HG03159 (cell line): ENCODE results near the gene STARD5.
"Not testable (repeated sequence)": the region's sequence is repeated elsewhere in the genome, so short reads cannot be mapped to it uniquely, and the experiment has no call there.

ENCODE experiments used
- ATAC-seq: cut with Tn5 transposase; IDR thresholded peaks from one replicate; pipeline ENCODE4 v1.9.1; 2021; ENCODE audit warnings: mild to moderate bottlenecking, moderate library complexity; ENCODE audit not compliant: unreplicated experiment

Gene STARD5

DNA sequence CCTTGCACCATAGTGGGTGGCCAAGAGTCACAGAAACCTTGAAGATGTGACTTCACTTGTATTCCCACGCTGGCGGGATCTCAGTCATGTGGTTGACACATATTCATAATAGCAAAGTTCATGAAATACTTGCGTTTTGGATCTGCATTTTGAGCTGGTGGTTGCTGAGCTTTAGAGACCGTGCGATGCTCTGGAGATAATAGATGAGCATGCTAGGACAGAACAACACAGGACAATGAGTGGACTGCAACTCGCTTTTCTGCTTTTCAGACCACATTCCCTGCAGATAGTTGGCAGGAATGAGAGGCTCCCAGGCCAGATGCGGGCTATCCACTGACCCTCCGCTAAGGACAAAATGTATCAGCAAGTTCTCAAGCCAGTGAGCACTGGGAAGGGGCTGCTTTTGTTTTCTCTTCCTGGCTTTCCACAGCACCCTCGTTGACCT is 13.8 kb upstream of the STARD5 start:
- ATAC-seq, result no peak

DNA sequence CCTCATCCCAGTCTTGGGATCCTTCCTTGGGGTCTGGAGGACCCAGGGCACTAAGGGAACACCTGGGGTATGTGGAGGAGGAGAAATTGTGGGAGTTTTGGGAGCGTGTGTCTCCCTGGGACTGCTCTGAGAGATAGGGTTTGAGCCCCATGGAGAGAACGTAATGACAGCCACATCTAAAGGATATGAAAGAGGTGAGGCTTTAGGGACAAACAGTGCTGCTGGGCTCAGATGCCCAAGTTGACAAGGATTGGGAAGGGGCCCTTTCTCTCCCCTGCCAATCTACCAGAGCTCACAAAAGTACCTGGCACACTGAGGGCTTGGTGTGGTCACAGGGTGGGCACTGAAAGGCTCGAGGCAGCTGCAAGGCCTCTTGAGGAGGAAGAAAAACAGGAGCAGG is 13.3 kb upstream of the STARD5 start:
- ATAC-seq, result no peak

DNA sequence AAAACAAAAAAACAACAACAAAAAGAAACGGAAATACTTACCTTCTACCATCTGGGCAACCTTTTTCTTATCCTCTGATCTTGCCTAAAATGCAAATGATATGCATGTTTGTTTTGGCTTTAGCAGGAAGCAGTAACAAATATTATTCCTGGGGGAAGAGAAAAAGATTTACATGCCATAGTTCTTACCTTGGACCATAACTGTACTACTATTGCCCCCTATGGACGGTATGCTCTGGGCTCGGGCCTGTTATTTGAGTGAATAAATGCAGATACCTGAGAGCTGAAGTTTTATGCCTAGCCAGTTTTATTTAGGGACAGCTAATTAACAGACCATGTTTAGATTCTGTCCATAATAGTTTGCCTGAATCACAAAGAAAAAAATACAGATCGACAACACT is 12.6 kb upstream of the STARD5 start:
- no peak for ATAC-seq

DNA sequence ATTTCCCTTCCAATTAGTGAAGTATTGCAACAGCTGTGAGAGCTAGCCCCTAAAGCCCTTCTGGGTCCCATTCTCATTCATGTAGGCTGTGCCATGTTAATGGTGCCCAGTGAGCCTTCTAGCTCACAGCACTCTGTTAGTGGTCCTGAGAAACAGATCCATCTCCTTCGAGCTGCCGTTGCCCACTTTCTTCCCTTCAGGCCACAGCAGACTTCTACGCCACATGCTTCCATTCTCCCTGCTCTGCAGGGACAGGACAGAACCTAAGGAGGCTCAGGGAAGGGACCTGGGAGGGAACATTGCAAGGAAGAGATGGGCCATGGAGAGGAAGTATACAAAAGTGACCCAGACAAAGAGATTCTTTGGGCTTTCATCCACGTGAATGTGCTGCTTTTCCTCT is 11.7 kb upstream of the STARD5 start:
- no peak for ATAC-seq

DNA sequence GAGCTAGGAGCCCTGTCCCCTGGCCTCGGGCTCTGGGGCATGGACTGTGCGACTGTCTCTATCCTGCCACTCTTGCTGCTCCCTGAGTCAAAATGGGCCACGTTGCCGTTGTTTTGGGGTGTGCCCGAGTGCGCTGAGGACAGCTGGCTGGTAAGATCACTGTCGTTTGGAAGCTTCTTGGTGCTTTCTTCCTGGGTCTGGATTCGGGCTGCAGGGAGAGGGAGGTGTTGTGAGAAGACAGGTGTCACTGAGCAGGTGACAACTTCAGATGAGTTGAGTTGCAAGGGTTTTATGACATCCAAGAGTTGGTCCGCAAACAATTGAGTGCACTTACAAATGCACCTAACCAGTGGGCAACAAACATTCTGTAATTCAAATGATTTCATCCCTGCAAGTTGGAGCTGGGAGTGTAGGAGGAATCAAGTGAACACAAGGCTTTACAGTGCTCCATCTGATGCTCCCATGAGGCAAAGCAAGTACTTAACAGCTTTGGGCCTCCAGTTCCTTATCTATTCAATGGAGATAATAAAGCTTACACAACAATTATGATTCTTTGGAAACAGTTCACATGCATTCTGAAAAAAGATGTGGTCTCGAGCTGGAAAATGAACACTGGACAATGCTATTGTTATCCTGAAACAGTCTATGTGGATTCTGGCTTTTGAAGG is 11.0 kb upstream of the STARD5 start:
- no peak for ATAC-seq

DNA sequence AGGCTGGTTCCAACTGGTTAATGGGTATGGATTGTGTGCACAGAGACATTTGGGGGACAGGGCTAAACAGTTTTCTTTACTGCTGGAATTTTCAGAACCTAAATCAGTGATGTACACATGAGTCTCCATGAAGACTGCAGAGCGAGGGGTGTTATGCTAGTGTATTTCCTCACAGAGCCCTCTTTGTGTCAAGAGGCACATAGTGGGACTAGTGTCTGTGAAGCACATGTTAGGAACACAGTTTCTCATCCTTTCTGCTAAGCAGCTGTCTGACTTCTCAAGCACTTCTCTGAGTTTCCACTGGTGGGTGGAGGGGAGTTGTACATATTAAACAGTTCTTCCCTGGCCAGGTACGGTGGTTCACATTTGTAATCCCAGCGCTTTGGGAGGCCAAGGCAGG is 9.4 kb upstream of the STARD5 start:
- no peak for ATAC-seq

DNA sequence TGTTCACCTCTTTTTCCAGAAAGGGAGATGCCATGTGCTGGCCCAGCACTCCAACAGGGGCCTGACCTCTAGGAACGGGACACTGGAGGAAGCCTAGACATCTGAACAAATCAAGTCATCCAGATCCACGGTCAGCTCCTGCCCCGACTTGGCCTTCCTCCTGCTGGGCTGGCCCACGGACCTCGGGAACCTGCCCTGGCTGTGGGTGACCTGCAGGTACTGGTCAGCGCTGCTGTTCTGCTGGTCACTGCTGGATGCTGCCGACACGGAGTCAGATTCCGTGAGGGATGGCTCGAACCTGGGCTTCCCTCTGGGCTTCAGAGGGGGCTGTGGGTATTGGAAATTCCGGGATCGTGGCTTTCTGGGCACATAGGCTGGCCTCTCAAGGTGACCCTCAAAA is 8.4 kb upstream of the STARD5 start:
- ATAC-seq, result no peak

DNA sequence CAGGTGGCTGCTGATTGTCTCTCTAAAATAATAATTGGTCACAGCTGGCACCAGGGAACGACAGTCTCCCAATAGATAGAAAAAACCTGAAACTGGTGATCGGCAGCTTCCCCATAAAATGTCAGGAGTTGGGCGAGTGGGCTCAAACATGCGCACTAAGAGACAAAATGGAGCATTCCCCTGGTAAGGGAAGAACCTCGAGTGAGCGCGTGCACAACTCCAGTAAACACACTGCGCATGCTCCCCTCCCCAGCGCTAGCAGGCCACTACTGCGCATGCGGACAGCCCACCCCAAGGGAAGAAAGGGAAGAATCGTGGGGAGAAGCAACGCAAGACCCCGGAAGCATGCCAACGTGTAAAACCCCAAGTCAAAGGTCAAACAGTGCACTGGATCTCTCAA is 7.7 kb upstream of the STARD5 start:
- ATAC-seq, result no peak

DNA sequence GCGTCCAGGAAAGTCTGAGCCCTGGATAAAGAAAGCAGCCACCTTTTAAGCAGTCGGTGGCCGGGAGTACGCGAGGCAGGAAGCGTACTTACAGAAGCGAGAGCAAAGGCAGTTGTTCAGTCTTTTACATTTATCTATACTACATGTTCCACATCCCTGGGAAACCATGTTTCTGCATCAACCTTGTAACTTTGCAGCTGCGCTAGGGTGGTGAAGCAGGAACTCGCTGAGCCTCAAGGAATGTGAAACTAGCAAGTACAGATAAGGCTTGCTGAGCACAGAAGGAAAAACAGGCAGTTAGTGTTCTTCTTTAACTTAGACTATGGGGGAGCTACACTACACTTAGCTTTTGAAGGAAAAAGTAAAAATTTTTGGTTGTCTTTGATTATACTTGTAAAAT is 7.2 kb upstream of the STARD5 start:
- not testable (repeated sequence) for ATAC-seq

DNA sequence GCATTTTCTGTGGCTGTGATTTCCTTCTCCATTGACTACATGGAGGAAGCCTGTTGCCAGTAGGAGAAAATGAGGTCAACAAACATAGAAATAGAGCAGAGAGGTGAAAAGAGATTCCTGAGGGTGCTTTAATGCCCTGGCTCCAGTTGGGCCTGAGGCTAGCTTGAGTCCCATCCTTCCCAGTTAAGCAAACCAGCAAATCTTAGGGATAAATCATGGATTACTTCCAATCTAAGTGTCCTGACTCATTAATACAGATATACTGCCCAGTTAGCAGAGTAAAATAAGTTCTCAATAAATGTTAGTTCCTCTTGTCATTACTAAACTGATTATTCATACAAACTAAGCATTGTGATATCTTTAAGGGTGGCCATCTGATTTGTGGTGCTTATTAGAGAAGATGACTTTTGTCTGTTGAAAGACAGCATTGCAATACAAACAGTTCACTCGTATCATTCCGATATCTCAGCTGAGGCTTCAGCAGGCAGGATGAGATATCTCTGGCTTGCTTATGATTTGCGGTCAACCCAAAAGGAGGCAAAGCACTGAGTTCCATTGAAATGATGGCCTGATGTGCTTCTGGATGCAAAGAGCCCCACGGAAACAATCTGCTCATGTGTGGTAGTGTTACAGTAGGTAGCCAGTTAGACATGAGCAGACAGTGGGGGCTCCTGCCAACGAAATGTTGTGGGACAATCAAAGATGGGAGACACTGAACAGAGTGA is 6.6 kb upstream of the STARD5 start:
- ATAC-seq, result no peak

DNA sequence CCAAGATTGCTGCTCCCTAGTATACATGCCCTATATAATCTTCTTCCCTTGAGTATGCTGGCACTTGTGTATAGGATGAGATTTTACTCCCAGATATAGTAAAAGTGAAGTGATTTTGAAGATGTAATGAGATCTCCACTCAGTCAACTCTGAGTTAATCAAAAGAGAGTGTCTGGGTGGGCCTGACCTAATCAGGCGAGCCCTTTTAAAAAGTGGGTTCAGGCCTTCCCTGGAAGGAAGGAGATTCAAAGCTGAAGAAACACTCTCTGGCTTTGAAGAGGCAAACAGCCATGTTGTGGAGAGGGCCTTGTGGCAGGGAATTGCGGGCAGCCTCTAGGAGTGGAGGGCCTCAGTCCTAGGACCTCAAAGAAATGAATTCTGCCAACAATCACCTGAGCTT is 5.5 kb upstream of the STARD5 start:
- ATAC-seq, result no peak

DNA sequence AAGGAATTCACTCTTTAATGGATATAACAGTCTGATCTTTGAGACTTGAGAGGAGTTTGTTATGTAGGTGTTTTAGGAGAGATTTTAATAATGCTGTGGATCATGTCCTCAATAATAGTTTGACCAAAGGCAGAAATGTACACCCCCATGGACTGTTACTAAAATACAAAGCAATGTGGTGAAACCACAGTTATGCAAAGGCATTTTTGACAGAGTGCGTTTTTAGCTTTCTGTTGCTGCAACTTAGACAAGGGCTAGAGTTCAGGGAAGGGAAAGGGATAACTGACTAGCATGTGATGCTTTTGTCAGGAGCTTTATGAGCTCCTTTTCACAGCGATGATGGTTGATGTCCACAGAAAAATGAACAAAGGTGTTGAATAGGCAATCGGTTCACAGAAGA is 3.6 kb upstream of the STARD5 start:
- ATAC-seq, result no peak

DNA sequence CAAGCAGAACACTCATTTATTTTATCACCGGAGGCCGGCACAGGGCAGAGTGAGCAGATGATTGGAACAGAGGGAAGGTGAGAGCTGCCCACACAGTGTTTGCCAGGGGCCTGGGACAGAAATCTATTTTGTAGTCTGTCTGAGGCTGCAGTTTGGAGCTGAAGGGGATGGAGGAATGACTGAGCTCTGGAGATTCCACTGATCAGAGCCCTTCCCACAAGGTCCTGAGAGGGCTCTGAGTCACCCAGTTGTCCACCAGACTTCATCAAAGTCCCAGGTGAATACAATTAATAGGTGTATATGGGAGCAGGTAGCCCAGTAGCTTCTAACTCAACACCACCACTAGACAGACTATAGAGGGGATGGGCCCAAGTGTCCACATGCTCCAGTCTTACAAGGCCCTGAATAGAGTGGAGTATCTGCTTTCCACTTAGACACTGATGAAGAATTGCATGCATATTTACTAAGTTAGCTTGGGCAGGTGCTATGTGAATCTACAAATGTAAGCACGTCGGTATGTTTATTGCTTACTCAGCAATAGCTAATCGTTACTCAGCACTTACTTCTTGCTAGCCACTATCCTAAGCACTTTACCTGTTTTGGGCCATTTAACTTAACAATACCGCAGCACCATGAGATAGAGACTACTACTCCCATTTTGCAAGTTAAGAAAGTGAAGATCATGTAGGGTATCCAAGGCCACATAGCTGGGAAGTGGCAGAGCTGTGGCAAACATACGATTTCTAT is 2.7 kb upstream of the STARD5 start:
- no peak for ATAC-seq

DNA sequence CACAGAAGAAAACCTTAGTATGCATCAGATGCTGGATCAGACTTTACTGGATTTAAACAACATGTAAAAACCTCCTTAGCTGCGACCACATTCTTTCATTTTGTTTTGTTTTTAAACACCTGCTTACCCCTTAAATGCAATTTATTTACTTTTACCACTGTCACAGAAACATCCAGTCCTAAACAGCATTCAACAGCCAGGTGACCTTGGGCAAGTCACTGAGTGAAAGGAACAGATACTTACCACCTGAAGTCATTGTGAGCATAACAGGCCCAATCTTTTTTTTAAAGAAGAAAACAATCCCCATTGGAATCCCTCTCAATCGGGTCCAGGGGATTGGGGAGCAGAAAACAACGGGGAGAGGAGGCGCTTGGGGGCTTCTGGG is 390 bp downstream of the STARD5 start:
- peak; percentile 17 for ATAC-seq

DNA sequence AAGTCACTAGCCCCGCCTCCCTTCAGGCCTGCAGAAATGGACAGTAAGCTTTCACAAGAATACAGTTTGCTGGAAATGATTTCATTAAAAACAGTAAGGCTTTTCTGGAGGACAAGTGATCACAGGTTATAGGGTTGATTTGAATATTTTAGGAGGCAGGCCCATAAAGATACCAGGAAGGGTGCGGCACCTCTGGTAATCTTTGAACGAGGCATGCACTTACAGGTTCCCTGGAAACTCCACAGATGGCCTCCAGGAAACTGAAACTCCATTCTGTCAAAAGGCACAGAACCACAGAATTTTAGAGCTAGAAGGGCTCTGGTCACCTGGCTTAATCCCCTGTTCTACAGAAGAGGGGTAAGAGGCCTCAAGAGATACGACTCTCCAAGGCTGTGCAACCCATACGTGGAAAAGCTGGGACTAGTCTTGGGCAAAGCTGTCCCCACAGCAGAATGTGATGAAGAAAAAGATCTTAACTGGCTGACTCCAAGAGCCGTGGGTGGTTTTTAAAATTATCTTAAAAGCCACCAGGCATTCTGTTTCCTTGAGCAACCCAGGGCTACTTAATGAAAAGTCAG is 1.2 kb downstream of the STARD5 start:
- no peak for ATAC-seq

DNA sequence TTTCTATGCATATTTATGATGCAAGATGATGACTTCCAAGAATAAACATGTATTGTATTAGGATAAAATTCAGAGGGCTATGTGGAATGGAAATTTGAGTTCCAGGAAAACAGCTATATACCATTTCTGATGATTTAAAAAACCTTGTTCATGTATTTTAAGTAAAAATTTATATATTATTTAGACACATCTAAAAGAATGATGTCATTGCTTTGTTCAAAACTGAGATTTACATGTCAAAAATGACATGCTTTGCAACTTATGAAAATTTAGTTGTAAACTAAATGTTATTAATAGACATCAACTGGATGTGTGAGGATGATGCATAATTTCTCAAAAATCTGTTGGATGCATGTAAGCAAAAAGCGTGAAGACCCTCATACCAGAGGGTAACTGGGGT is 2.3 kb downstream of the STARD5 start:
- ATAC-seq, result no peak

DNA sequence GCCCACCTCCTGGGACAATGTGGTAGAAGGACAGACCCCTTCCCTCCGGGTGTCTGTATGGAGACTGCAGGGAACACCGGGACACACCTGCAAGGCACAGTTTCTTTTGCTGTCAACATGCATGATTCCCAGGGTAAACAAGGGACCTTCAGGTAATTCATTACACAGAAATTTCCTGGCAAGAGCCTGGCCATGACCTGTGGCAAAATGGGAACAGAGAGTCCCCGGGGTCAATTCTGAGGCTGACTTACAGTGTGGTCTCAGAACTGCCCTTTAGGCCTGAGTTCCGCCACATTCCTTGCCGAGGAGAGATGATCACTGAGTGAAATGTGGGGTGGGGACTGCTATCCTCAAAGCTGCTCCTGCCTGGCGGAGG is 6.3 kb downstream of the STARD5 start:
- ATAC-seq, result no peak

DNA sequence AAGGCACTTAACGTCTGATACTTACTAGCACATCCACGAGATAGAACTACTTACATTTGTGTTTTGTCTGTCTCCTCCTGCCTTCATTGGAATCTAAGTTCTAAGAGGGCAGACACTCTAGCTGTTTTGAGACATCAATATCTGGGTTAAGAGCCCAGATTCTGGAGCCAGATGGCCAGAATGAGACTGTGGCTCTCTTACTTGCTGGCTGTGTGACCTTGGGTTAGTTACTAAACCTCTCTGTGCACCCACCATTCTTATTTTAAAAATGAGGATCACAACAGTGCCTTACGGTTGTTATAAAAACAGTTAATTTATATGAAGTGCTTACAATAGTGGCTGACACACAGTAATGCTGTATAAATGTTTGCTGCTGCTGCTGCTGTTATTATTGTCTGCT is 7.7 kb downstream of the STARD5 start:
- no peak for ATAC-seq

DNA sequence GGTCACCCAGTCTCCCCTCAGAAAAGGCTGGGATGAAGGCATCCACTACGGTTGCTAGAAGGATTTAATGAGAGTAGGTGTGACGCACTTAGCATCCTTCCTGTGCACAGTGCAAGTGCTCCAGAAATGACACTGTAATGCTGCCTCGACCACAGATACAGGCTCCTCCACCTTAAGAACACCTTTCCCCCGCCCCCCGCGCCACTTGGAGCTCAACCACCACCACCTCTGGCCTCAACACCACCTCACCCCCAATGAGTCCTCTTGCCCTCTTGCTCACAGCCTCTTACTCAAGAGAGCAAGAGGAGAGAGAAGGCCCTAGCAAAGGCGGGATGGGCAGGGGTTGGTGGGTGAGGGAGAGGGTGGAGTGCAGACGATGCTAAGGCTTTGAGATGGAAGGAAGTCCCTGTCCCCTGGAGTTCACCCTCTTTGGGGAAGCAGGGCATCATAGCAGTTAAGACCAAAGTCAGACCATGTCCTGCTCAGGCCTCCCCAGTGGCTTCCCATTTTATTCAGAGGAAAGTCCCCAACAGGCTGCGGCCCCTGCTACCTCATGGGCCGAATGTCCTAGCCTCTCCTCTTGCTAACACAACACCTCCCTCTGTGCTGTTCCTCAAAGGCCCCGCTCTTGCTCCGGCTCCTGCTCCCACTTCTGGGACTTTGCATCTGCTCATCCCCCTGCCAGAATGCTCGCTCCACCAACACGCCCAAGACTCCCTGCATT is 8.3 kb downstream of the STARD5 start:
- no peak for ATAC-seq

DNA sequence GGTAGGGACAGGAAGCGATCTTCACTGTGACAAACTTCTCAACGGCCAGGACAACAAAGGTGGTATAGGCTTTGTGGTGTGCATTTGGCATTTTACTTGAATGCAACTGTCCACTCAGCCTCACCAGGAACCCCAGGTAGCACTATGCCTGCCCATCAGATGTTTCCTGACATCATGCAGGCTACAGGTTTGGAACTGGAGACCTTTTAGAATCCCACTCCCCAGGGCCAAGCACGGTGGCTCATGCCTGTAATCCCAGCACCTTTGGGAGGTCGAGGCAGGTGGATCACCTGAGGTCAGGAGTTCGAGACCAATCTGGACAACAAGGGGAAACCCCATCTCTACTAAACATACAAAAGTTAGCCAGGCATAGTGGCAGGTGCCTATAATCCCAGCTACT is 9.6 kb downstream of the STARD5 start:
- no peak for ATAC-seq

DNA sequence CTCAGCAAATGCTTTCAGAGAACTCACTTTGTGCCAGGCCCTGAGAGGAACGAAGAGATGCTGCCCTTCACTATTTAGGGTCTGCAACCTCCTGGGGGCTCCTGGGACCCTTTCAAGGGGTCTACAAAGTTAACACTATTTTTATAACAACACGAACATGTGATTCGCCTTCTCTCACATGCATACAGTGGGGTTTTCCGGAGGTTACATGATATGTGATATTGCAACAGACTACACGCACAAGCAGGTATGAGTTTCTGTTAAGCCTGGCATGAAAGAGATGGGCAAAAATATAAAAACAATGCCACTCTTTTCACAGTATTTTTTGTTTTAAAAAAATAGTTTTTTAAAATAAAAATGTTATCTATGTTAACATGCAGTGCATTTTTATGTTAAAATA is 10.3 kb downstream of the STARD5 start:
- ATAC-seq, result no peak
